ENCODE measurements around the gene DIS3L2. TPM values are rescaled to one million over a fixed set of nuclear protein-coding genes. Genes with fewer than 3 reads are reported as not detected.

The DIS3L2 gene
- total RNA-seq, 4 donors from 2014 or later: 52.8 to 74.9 (median 61.8) TPM

DNA sequence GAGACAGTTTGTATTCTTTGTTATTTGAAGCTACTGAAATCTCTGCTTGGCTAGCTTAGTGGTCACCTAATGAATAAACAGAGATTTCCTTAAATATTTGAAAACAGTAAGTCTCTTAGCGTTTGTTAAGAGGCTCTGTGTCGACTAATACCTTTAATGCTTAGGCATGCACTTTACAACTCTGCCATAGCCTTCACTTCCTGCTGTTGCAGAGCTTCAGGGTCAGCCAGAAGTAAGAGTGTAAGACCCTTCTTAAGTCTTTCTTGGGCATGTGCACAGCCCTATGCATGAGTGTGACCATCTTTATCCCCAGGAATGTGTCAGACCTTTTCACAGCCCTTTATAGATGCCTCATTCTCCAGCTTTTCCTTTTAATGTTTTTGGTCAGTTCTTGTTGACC lies 221.8 kb downstream of the DIS3L2 start:
- Histone ChIP-seq H3K27me3 (no peaks in the 10 kb centered on the region), H3K27ac (no peak overlapping the region), H3K4me3 (no peak overlapping the region), H3K36me3 (peaks cover 0 to 6% (median 0%) of the 10 kb centered on the region in 3 donors), H3K9me3 (peaks cover 0 to 7% (median 0%) of the 10 kb centered on the region in 4 donors), H3K4me1 (no peaks in the 10 kb centered on the region)
- no peak for TF ChIP-seq POLR2A (IDR thresholded peaks at IDR 0.05)
- no peak for TF ChIP-seq EP300 (IDR thresholded peaks at IDR 0.05)
- TF ChIP-seq, protein P1, sequence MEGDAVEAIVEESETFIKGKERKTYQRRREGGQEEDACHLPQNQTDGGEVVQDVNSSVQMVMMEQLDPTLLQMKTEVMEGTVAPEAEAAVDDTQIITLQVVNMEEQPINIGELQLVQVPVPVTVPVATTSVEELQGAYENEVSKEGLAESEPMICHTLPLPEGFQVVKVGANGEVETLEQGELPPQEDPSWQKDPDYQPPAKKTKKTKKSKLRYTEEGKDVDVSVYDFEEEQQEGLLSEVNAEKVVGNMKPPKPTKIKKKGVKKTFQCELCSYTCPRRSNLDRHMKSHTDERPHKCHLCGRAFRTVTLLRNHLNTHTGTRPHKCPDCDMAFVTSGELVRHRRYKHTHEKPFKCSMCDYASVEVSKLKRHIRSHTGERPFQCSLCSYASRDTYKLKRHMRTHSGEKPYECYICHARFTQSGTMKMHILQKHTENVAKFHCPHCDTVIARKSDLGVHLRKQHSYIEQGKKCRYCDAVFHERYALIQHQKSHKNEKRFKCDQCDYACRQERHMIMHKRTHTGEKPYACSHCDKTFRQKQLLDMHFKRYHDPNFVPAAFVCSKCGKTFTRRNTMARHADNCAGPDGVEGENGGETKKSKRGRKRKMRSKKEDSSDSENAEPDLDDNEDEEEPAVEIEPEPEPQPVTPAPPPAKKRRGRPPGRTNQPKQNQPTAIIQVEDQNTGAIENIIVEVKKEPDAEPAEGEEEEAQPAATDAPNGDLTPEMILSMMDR (IDR thresholded peaks at IDR 0.05): no peak
- no peak for DNase-seq (ENCODE audit: low spot score in 2 of 2)
- 72 to 73% methylated on average over 2 of the region's 2 CpGs for WGBS, 2 donors

DNA sequence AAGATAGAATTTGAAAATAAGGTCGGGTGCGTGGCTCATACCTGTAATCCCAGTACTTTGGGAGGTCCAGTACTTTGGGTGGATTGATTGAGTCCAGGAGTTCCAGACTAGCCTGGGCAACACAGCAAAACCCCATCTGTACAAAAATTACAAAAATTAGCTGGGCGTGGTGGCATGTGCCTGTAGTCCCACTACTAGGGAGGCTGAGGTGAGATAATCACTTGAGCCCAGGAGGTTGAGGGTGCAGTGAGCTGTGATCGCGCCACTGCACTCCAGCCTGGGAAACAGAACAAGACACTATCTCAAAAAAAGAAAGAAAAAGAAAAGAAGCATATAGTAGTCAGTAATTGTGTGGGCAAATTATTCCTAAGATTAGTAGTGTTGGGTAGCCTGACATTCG lies 222.8 kb downstream of the DIS3L2 start:
- TF ChIP-seq EP300 (IDR thresholded peaks at IDR 0.05) (no peak), POLR2A (IDR thresholded peaks at IDR 0.05) (no peak)
- TF ChIP-seq, protein P1 (IDR thresholded peaks at IDR 0.05): no peak
- H3K4me1 ChIP-seq: no peaks in the 10 kb centered on the region
- WGBS, 2 donors: 96% methylated on average over 6 of the region's 6 CpGs
- no peaks in the 10 kb centered on the region for H3K27me3 ChIP-seq
- no peak overlapping the region for H3K4me3 ChIP-seq
- H3K27ac ChIP-seq: no peak overlapping the region
- H3K9me3 ChIP-seq: peaks cover 0 to 7% (median 0%) of the 10 kb centered on the region in 4 donors
- no peak for DNase-seq (ENCODE audit: low spot score in 2 of 2)
- H3K36me3 ChIP-seq: peaks cover 0 to 6% (median 0%) of the 10 kb centered on the region in 3 donors

DNA sequence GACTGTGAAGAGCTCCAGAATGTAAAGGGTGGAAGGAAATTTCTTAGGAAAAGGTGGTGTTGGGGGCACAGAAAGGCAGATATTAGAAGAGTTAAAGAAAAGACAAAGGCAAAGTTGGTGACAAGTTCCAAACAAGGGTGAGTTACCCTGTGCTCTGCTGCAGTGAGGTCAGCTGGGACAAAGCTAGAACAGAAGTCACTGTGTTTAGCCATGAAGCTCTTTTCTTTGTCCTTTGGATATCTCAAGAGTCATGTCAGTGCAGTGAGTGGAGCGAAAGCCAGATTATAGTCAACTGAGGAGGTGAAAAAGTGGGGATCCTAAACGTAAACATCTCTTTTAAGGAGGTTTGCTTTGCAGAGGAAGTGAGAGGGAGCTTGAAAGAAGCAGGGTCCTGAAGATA lies 229.3 kb downstream of the DIS3L2 start:
- TF ChIP-seq, protein P1 (IDR thresholded peaks at IDR 0.05): no peak
- no peak for TF ChIP-seq EP300 (IDR thresholded peaks at IDR 0.05)
- no peak for TF ChIP-seq POLR2A (IDR thresholded peaks at IDR 0.05)
- H3K4me1 ChIP-seq: no peaks in the 10 kb centered on the region
- H3K4me3 ChIP-seq: no peak overlapping the region
- 53 to 77% methylated on average over 2 of the region's 2 CpGs for WGBS, 2 donors
- no peak for DNase-seq (ENCODE audit: low spot score in 2 of 2)
- peaks cover 0 to 15% (median 0%) of the 10 kb centered on the region in 4 donors for H3K9me3 ChIP-seq
- H3K27me3 ChIP-seq: no peaks in the 10 kb centered on the region
- H3K27ac ChIP-seq: no peak overlapping the region
- H3K36me3 ChIP-seq: peaks cover 0 to 26% (median 0%) of the 10 kb centered on the region in 3 donors

DNA sequence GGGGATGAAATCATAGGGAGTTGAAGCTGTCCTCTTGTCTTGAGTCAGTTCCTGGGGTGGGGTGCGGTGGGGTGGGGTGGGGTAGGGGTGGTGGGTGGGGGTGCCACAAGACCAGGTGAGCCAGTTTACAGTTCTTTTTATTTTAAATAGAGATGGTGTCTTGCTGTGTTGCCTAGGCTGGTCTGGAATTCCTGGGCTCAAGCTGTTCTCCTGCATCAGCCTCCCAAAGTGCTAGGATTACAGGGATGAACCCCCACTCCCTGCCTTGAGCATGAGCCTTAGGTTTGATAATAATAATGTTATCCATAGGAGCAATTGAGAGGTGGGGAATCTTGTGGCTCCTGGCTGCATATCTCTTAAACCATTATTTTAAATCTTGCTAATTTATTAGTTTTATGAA lies 234.0 kb downstream of the DIS3L2 start:
- Histone ChIP-seq H3K4me1 (no peaks in the 10 kb centered on the region), H3K9me3 (peaks cover 0 to 15% (median 0%) of the 10 kb centered on the region in 4 donors), H3K36me3 (peaks cover 0 to 33% (median 0%) of the 10 kb centered on the region in 3 donors), H3K27ac (no peak overlapping the region), H3K4me3 (no peak overlapping the region), H3K27me3 (no peaks in the 10 kb centered on the region)
- 91 to 100% methylated on average over 1 of the region's 1 CpG for WGBS, 2 donors
- no peak for DNase-seq (ENCODE audit: low spot score in 2 of 2)
- no peak for TF ChIP-seq POLR2A (IDR thresholded peaks at IDR 0.05)
- TF ChIP-seq EP300 (IDR thresholded peaks at IDR 0.05): no peak
- TF ChIP-seq, protein P1 (IDR thresholded peaks at IDR 0.05): no peak

DNA sequence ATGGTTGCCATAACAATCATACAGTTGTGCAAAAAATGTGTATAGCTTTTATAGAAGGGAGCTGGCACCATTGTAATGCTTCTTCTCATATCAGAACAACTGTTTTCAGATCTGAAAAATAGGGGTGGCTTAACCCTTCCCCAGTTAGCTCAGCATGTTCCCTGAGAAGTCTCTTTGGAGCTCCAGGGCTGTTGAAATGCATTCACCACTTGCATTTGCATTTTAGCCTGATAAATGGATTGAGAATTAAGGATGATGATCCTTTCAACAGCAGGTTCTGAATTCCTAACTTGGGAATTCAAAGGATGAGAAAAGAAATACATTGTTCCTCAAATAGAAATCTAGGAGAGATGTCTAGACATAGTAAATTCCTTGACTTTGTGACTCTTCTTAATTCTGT lies 235.3 kb downstream of the DIS3L2 start:
- Histone ChIP-seq H3K9me3 (peaks cover 0 to 15% (median 0%) of the 10 kb centered on the region in 4 donors), H3K27ac (no peak overlapping the region), H3K4me1 (no peaks in the 10 kb centered on the region), H3K36me3 (peaks cover 0 to 33% (median 0%) of the 10 kb centered on the region in 3 donors), H3K27me3 (no peaks in the 10 kb centered on the region), H3K4me3 (no peak overlapping the region)
- DNase-seq (ENCODE audit: low spot score in 2 of 2): no peak
- TF ChIP-seq POLR2A (IDR thresholded peaks at IDR 0.05) (no peak), EP300 (IDR thresholded peaks at IDR 0.05) (no peak)
- TF ChIP-seq, protein P1 (IDR thresholded peaks at IDR 0.05): no peak
